HG02938 (cell line): ENCODE data around the gene PDXDC1.
"Not testable (repeated sequence)": the region's sequence is repeated elsewhere in the genome, so short reads cannot be mapped to it uniquely, and the experiment has no call there.

Experiments used
- ATAC-seq: cut with Tn5 transposase; IDR thresholded peaks from one replicate; pipeline ENCODE4 v1.9.1; 2021; ENCODE audit warnings: mild to moderate bottlenecking, moderate library complexity; ENCODE audit not compliant: unreplicated experiment

Gene PDXDC1

DNA sequence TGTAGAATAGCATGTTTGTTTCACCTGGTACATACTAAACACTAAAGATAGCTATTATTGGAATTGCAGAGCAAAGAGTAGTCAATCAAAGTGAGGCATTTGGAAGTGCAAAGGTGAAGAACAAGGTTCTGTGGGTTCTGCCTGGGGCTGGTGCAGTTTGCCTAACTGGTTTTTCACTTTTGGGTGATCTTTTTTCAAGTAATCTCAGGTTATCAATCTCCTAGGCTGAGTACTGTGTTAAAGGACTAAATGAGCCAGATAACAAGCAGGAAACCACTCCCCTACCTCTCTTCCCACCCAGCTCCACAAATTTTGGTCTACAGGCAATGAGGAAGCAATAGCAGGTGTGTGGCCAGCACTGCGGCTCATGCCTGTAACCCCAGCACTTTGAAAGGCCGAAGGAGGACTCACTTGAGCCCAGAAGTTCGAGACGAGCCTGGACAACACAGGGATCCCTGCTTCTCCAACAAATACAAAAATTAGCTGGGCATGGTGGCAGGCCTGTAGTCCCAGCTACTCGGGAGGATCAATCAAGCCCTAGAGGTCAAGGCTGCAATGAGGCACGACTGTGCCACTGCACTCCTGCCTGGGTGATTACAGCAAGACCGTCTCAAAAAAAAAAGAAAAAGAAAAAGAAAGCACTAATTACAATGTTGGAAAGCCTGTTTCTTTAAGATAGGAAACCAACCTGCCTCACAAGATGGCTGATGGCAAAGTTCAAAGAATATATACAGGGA is 83.0 kb downstream of the PDXDC1 start:
- ATAC-seq, result no peak

DNA sequence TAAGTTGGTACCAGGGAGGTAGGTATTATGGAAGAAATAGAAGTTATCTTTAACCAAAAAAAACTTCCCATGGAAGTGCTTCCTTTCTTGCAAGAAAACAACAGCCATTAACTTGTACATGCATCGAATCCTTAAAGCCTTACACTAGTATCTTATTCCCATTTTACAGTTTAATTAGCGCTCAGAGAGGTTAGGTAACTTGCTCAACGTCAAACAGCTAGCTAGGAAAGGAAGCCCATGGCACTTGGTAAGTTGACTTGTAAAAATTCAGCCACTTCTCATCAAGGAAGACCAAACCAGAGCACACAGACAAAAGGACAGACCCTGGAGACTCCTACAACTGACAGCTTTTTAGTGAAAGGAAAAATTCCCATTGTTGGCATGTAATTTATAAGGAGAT is 84.5 kb downstream of the PDXDC1 start:
- no peak for ATAC-seq

DNA sequence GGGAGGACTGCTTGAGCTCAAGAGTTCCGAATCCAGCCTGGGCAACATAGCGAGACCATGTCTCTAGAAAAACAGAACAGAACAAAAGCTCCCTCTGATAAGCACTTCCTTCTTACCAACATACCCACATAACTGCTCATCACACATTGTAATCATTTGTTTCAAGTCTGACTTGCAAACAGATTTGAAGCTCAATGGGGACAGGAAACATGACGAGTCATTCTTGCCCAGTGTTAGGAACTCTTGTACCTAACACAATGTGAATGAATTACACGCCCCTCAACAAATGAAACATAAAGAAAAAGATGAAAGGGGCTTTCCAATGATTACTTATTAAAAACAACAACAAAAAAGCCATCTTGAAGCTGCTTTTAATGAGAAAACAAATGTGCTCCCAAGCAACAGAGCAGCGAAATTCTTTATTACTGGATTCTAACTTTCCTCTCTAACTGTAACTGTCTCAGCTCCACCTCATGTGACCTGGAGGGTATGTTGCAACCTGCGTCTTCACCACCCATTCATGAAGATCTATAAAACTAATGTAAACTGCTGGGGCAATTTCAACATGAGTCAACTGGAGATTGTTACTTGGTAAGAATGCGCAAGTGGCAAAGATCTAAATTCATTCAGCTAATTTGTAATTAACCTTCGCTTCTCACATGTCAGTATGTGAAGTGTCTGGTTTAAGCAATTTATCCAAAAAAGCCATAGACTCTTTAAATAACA is 87.4 kb downstream of the PDXDC1 start:
- not testable (repeated sequence) for ATAC-seq

DNA sequence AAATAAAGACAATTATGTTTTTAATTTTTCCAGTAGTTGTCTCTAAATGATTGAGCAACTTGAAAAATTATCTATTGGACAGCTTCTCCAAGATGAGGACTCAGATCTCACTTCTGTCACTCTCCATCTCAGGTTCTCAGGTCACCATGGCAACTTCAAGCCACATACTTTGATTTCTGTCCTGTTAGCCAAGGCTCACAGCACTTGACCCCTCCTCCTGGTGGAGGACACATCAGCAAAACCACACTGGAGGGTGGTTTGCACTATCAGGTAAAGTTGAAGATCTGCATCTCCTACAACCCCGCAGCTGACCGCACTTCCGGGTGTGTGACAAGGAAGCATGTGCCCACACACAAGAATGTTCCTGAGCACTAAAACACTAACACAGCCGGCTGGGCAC is 91.1 kb downstream of the PDXDC1 start:
- not testable (repeated sequence) for ATAC-seq

DNA sequence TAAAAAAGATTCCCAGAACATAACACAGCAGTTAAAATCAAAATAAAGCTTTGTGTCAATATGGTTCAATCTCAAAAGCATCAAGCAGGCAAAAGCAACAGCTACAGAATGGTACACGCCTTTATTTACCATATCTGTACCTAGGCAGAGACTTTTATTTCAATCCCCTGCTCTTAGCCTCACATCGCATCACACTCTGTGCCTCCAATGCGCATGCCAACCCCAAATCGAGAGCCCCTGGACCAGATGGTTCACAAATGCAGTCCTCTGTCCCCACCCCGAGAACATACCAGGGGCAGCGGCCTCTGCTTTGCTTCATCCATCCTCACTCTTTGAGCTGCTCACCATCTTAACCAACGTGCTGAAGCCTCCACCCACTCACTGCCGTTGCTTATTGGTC is 91.9 kb downstream of the PDXDC1 start:
- ATAC-seq, result not testable (repeated sequence)

DNA sequence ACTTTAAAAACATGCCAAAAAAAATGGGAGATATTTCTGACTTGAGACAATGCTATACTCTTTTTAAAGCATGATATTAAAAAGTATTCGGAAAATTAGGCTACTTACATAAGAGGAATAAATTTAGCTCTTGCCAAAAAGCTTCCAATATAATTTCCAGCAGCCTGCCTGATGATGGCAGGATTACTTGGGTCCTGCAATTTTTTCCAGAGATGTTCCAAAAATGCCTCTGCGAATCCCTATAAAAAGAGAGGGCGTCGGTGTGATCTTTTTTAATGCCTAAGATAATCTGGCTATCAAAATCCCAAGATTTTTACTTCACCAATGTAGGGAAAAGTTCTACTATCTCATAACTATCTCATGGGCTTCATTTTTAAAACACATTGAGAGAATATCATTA is 96.2 kb downstream of the PDXDC1 start:
- ATAC-seq, result not testable (repeated sequence)

DNA sequence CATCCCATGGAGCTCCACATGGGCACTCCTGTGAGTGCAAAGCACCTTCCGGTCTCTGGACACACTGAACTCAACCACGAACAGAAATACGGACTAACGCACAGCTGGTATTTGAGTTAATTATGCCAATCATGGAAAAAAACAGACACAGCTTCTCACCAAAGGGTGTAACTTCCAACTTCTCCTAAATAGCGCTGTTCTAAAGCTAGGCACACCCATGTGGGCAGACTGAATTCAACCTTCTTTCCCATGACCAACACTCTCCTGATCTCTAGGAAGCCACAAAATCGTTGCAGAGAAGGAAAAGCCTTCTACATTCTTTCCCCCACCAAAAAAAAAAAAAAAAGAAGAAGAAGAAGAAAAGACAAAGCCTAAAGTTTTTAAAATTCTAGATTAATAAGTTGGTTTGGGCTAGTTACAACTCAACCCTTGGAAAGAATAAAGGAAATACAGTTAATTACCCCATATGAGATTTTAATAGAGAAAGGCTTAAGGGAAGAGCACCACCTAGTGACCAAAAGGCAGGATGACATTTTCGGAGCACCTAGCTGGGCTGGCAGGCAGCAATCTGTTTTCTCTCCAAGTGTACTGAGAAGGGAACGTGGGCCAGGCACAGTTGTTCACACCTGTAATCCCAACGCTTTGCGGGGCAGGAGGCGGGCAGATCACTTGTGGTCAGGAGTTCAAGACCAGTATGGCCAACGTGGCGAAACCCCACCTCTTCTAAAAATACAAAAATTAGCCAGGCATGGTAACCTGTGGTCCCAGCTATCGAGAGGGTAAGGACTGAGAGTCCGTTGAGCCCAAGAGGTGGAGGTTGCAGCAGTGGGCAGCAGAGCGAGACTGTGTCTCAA is 97.3 kb downstream of the PDXDC1 start:
- not testable (repeated sequence) for ATAC-seq

DNA sequence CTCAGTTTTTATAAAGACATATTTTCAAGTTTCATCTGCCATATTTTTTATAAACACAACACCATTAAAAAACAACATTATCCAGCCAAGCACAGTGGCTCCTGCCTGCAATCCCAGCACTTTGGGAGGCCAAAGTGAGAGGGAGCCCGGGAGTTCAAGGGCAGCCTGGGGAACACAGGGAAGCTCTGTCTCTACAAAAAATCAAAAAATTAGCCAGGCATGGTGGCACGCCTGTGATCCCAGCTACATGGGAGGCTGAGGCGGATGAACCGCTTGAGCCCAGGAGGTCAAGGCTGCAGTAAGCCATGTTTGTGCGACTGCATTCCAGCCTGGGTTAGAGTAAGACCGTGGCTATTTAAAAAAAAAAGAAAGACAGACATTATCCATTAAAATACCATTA is 98.3 kb downstream of the PDXDC1 start:
- no peak for ATAC-seq

DNA sequence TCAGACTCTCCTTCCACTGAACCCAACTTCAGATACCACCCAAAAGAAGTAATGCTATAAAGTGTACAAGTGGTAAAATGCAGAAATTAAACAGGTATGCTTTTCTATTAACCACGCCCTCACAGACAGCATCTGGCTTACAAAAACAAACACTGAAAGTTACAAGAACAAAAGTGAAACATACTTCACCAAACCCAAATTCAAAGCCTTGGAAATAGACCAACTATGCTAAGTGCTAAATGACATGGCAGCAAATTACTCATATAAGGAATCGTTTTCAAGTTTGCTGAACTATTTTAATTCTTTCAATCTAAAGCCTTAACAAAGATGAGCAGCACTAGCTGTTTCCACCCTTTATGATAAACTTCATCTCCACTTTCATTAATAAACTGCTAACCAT is 101.3 kb downstream of the PDXDC1 start:
- ATAC-seq, result not testable (repeated sequence)

DNA sequence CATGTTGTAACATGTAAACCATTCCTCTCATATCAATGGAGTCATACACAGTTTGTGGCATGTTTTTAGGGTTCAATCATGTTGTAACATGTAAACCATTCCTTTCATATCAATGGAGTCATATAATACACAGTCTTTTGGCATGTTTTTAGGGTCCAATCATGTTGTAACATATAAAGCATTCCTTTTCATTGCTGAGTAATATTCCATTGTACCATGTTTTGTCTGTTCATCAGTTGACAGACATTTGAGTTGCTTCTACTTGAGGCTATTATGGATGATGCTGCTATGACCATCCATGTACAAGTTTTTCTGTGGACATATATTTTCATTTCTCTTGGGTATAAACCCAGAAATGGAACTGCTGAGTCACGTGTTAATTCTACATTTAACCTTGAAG is 106.1 kb downstream of the PDXDC1 start:
- ATAC-seq, result not testable (repeated sequence)

DNA sequence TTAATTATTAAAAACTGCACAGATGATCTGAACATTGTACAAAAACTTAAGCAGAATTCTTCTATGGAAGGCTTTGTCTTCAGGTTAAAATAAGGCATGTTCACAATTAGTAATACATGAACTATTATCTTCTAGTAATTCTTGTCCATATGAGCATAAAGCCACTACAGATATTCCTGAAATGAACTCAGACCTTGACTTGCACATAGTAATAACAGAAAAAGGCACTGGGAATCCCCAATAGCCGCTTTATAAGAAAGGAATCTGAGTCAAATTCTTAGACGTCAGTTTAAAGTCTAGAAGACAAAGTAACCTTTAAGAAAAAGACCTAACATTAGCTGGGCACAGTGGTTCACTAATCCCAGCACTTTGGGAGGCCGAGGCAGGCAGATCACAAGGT is 108.0 kb downstream of the PDXDC1 start:
- not testable (repeated sequence) for ATAC-seq

DNA sequence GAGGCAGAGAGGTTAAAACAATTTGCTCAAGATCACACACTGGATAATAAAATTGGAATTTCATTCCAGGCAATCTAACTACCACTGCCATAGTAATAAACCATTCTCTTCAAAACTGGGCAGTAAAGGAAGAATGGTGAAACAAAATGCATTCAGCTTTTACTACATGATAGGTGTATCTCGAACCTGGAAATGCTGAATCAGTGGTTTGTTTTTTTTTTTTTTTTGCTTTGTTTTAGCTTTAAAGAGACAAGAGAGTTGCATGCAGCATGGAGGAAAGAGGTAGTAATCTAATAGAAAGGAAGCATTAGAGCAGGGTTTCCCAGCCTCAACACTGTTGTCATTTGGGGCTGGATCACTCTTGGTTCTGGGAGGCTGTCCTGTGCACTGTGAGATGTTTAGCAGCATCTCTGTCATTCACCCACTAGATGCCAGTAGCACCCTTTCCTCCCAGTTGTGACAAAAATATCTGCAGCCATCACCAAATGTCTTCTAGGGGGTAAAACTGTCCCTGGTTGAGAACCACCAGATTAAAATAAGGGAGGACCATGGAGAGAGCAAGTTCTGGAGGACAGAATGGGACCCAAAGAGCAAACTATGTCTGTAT is 115.9 kb downstream of the PDXDC1 start:
- not testable (repeated sequence) for ATAC-seq

DNA sequence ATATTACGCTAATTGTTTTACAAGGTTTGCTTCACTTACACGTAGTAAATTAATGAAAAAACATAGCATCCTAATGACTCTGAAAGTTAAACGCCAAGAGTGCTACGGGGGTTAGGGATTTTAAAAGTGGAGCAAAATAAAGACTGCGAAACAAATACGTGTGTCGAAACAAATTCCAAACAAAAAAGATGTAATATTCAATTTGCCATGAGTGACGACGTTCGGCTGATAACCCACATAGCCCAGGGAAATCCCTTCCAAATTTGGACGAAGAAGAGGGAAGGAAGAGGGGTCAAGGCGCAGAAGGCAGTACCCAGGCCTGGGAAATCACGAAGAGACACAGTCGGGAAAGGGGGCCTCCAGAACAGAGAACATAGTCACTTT is 118.7 kb downstream of the PDXDC1 start:
- ATAC-seq, result not testable (repeated sequence)

DNA sequence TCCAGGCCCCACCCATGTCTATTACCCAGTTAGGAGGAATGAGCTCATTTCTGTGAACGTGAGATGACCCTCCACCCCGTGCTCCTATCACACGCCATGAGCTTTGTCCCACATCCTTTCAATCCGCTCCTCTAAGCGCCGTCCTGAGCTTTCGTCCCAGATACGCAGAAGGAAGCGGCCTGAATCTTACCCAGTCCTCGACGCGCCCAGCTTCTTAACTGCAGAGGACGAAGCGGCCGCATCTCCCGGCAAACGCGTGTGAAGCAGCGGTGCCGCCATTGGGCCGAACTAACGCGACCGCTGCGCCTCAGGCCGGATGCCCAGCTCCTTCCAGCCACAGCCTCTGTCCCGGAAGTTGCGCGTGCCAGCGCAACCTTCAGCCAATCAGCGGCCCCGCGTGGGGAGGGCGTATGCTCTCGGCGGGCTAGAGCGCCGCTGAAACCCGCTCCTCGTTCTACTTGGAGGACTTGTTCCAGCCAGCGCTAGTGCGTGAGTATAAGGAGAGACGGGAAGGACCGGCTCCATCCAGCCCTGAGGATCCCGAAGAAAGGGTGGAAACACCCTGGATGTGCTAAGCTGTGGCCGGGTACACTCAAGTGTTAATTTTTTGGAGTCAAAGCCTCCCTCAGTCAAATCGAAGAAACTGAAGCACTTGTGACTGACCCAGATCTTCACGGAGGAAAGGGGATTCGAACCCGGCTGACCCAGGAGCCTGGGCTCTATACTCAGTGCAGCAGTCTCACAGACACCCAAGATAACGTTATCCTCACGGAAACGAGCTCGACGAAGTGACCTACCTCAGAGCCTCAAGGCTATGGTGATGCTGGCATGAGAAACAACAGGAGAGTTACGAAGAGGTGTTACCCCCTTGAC is 119.4 kb downstream of the PDXDC1 start, which contains the start of gene RRN3:
Gene RRN3, minus strand, starts transcription at position 318 of the 873 bp plus-strand sequence. Its CDS starts 39 bp downstream, at position 279.
- ATAC-seq, result peak; percentile 96

DNA sequence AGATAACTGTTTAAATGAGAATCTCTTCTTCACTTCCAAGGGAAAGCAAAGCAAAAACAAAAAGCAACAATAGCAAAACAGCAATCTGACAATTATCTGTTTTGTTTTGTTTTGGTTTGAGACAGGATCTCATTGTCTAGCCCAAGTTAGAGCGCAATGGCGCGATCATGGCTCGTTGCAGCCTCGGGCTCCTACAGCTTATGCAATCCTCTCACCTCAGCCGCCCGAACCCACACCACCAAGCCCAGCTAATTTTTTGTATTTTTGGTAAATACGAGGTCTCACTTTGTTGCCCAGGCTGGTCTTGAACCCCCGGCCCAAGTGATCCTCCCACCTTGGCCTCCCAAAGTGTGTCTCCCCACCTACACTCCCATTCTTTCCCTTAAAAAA is 121.8 kb downstream of the PDXDC1 start:
- not testable (repeated sequence) for ATAC-seq

DNA sequence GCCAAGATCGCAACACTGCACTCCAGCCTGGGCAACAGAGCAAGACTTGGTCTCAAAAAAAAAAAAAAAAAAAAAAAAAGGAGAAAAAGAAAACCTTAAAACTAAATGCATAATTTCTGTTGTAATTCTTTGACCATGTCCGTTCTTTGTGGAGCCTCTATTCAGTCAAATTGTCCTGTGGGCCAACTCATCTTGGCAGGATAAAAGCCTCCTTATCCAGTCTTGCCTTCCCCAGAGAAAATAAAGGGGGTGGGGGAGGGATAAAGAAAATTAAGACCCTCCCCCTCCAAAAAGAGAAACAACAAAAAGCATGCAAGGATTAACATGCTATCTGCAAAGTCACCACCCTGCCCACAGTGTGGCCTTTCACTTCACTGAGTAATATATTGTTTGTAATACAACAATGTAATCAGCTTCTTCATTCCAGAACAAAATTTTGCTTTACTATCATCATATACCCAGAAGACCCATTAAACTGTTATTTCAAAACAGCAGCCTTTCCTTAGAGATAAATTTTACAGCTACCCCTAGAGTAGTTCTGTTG is 124.6 kb downstream of the PDXDC1 start:
- ATAC-seq, result not testable (repeated sequence)

DNA sequence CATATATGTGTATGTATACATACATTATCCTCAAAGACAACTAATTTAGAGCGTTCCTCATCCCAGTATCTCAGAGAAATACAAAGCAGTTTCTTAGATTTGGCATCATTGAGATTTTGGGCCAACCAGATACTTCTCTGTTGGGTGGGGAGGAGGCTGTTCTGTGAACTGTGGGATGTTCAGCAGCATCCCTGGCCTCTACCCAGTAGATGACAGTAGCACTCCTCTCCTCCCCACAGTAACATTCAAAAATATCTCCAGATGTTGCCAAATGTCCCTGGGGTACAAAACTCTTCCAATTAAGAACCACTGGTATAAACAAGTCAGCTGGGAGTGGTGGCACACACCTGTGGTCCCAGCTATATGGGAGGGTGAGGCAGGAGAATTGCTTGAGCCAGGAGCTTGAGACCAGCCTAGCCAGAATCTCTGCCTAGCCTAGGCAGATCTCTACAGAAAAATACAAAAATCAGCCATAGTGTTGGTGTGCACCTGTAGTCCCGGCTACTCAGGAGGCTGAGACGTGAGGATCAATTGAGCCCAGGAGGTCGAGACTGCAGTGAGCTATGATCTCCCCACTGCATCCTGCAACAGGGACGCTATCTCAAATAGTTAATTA is 125.7 kb downstream of the PDXDC1 start:
- ATAC-seq, result not testable (repeated sequence)

DNA sequence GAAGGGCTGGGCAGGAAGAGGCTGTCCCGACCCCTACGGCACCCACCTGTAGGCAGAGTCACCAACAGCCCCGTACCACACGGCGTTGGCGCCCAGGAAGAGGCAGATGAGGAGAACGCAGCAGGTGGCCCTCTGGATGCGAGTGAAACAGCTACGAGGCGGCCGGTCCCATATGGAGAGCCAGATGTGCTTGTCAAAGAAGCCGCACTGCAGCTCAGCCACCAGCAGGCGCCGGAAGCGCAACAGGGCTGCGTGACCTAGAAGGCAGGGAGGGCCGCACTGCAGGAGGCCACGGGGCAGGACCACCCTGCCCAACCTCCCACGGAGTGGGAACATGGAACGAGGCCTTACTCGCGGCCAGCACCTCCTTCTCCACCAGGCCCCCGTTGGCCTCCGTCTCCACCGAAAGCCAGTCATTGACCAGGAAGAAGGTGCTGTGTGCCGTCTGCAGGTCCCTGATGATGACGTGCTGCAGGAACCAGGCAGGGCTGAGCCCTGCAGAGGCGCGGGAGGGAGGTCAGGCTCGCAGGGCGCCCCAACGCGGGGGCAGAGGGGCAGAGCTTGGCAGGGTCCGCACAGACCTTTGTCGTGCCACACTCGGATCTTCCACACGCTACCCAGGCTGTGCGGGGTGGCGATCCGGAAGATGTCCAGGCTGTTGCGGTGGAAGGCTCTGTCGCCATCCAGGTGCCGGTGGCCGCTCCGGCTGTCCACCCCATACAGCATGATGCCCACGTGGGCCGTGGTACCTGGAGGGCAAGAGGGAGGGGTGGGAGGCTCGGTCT is 153.0 kb downstream of the PDXDC1 start:
- not testable (repeated sequence) for ATAC-seq
